HG03460 (cell line): ENCODE results near the gene PLA2G4D.

Experiments
- ATAC-seq: cut with Tn5 transposase; IDR thresholded peaks from one replicate; pipeline ENCODE4 v1.9.1; 2021; ENCODE audit not compliant: unreplicated experiment

The PLA2G4D gene

DNA sequence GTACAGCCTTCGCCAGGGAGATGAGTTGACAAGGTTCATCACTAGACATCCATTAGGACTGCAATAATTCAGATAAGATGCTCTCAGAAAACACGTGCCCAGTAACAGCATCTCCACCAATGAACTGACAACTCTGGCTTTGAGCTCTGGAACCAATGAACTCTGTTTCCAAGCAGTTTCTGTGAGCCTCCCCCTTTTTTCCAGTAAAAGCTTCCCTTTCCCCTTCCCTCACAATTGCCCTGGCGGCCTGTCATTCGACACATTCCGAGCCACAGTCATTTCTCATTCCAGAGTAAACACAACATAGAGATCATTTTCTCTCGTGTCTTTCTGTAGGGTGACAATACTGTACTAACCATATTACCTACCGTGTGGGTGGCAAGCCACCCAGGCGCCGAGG is 3.6 kb downstream of the PLA2G4D start:
- no peak for ATAC-seq

DNA sequence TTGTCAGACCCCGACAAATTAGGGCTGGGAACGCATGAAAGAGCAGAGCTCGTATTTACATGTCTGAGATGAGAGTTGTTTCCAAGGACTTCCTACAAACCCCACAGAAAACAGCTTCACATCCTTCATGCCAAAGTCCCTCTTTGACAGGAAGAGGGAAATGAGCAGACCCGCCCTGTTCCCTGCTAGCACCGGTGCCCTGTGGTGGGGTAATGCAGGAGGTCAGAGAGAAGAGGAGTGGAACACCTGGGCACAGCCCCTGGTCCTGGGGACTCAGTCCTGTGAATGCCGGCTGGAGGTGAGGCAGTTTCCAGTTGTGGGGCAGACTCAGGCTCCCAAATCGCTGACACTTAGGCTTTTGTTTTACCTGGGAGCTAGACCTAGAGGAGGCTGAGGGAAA is 4.0 kb downstream of the PLA2G4D start:
- ATAC-seq, result no peak

- ATAC-seq, result no peak
Measured at GRCh38 chr15:42089942-42090341, 4.4 kb downstream of the PLA2G4D start.

- ATAC-seq, result no peak
Measured at GRCh38 chr15:42088801-42089640, 5.3 kb downstream of the PLA2G4D start.

DNA sequence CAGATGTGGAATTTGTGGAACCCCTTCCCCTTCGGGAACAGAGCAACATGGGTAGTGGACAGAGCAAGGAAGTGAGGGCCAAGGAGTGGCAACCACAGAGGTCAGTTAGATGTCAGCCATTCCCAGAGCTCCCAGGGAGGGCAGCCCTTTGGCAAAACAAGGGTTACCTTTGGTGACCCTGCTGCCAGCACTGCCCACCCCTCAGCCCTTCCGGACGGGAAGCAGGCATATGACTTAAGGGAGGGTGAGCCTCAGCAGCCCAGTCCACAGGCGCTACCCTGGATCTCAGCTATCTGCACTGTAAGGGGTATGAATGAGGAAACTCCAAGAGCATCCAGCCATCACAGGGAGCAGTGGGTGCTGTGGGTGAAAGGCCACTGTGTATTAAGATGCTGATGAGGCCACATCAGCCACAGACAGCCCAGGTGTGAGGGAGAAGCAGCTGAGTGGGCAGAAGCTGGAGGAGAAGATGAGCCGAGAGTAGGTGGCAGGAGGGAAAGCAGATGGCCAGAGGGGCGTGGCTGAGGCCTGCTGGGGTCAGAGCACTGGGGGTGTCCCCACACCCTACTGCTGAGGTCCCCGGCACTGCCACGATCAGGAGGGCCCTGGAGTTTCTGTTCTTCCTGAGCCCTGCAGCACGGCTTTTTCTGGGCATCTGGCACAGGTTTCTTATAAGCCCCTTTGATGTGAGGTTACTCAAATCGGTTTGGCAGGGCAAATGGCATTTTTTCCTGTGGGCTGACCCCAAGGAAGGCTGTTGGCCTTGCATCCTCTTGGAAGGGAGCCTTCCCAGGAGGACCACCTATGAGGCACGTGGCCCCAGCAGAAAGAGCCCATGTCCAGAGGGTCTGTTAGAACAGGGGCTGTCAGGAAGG is 6.2 kb downstream of the PLA2G4D start:
- no peak for ATAC-seq

DNA sequence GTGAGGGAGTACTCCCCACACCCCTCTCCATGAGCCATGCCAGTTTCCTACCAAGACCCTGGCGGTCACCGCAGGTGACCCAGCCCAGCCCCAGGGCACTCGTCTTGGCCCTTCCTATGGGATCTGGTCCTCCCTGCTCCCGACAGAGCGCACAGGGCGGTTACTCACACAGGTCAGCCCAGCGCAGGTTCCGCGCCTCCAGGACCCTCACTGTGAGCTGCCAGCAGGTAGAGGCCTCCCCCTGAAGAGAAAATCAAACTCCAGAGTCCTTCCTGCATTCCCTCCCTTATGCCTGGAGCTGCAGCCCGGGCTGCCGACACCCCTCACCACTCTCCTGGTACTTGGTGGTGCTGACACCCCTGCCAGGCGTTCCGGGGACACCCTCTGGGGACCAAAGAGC is 6.9 kb downstream of the PLA2G4D start:
- no peak for ATAC-seq

DNA sequence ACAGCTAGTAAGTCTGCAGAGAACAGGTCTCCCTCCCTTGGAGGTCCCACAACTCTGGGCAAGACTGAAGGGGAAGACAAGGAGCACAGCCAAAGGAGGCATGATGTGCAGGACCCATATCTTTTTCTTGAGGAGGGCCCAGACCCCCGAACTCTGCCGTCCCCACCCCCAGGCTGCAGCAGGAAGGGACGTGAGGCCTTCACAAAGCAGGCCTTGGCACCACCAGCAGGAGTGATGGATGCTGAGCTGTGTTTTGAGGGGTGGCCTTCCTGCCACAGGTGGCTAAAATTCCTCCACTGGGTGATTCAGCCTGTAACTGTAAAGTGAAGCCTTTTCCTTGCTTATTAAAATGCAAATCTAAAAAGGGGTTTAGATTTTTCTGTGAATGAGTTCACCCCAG is 8.6 kb downstream of the PLA2G4D start:
- ATAC-seq, result no peak

DNA sequence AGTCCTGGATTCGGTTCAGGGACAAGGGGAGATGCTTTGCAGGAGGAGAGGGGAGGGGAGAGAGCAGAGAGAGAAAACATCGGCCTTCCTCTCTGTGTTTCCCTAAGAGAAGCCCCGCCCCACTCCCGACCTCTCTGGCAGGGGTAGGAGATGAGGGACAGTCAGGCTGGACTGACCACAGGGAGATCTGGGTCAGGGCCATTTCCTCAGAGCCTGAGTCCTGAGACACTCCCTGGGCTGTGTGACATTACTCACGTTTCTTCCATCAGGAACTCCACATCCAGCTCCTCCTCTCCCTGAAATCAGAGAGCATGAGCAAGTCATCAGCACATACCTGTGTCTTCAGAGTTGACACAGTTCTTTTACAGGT is 9.1 kb downstream of the PLA2G4D start:
- no peak for ATAC-seq

DNA sequence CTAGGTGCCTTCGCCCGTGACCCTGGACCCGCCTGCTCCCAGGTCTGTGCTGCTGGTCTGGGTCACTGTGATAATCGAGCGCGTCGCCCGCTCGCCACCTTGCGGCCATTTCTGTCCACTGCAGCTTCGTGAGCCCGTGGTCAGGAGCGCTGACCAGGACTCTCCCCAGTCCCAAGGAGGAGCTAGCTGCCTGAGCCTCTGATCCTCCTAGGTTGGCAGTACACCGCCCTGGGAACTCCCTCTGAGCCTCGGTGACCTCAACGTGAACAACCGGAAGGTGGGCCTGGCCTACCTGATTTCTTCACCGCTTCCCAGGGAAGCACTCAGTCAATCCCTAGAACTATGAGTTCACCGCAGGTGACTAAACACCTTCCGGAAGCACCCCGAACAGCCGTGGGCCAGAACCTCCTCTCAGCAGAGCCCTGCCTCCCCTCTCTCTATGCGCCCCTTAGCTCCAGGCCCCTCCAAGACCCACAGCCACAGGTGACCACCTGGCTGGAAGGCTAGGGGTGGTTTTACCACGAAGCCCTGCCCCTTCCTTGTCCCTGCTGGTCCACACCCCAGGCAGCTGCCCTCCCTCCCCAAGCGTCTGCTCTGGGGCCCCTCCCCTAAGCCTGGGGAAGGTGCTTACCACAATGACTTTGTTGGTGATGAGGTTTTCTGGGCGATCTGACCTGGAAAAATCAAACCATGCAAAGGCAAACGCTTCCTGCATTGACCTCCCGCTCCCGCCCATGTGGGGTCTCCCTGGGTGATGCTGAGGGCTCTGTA is 9.7 kb downstream of the PLA2G4D start:
- ATAC-seq, result no peak

DNA sequence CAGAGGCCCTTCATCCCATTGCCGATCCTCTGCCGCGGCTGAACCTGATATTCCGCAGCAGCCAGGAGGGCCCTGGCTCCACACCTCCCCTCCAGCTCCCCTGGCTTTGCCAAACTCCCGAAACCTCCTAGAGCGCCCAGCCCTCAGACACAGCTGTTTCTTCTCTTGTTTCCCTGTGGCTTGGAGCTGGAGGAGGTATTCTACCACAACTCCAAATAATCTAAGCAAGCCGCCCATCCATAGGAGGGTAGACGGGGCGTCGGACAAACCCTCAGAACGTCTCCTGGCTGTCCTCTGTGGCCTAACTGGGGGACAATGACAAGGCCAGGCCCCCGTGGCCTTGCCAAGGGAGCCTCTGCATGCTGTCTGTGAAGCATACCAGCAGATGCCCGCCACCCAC is 10.4 kb downstream of the PLA2G4D start:
- no peak for ATAC-seq

- no peak for ATAC-seq
Measured at GRCh38 chr15:42083605-42083908, 10.8 kb downstream of the PLA2G4D start.

- ATAC-seq, result no peak
Measured at GRCh38 chr15:42082823-42083604, 11.3 kb downstream of the PLA2G4D start.

DNA sequence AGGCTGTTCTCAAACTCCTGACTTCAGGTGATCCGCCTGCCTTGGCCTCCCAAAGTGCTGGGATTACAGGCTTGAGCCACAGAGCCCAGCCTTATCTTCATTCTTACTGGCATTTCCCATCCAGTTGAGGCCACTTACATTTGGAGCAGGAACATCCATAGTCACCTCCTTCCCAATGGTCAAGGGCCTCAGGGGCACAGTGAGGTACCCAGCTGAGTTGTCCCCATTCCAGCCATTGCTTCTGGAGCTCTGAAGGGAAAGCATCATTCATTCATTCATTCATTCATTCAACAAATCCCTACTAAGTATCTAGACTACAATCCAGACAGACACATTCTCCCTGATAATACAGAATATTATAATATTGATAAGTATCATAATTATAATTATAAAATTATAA is 12.2 kb downstream of the PLA2G4D start:
- ATAC-seq, result no peak

- no peak for ATAC-seq
Measured at GRCh38 chr15:42080919-42081830, 13.2 kb downstream of the PLA2G4D start.

GRCh38 chr15:42080186-42080918 is 14.0 kb downstream of the PLA2G4D start:
- ATAC-seq, result no peak

DNA sequence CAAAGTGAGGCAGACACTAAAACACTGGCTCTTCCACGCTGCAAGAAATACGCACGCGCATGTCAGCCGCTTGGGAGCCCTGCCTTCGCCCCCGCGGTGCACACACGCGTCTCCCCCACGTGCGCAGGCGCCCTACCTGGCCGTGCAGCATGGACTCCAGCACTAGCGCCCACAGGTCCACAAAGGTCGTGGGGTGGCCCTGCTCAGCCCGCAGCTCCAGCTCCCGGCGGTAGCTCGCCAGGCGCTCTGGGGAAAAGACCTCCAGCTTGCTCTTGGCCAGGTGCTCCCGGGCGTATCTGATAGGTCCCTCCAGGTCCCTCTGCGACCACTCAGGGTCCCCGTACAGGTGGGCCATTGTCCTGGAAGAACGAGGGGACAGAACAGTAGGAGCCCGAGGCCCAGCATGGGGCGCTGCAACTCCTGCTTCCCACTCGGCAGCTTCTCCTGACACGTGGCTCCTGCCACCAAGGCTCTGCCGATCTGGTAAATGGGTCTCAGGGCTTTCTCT is 14.9 kb downstream of the PLA2G4D start:
- ATAC-seq, result no peak

DNA sequence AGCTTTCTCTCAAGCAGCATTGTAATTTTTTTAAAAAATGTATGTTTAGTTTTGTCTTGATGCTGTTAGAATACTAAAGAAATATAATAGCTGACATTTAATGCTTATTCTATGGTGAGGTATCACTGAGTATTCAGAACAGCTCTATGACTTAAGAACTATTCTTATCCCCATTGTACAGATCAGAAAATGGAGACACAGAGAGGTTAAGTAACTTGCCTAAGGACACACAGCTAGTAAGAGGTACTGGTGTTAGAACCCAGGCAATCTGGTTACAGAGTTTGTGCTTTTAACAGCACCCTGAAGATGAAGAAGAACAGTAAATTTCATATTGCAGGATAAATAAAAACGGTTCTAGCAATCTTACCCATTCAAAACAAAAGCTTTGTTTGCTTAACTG is 15.5 kb downstream of the PLA2G4D start:
- ATAC-seq, result no peak

- ATAC-seq, result no peak
Measured at GRCh38 chr15:42077689-42078088, 16.7 kb downstream of the PLA2G4D start.

DNA sequence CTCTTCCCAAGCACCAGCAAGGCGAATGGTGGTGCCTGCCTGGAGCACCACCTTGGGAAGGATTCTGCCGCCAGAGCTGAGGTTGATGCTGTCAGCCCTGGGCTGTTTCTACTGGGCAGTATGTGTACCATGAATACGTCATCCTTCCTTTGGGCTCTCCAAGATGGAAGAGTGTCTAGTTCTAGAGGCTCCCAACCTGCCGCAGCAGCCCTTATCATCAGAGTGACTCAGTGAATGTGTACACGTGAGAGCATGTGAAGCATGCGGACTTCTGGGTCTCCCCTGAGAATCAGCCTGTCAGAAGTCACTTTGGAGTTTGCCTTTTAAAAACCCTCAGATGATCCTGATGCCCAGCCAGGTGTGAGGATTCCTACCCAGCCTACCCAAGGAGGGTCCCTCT is 20.9 kb downstream of the PLA2G4D start:
- ATAC-seq, result no peak
